Dermis blood vessel endothelial cell (primary cell): Measurements from ENCODE around the gene HAP1. TPM values are rescaled to one million over a fixed set of nuclear protein-coding genes. Genes with fewer than 3 reads are reported as not detected.
A peak's percentile ranks its signal among the peaks of the same experiment; 100 is the strongest.

Source experiments
- DNase-seq: peaks from one replicate; pipeline ENCODE4 v3.0.0; 2010
- total RNA-seq: library from RNA; depleted of rRNA; stranded (reverse); fragments of >200 nt; gene quantifications from 2 replicates; pipeline ENCODE4 v1.2.3, GENCODE V29; 2014

The HAP1 gene
- total RNA-seq, 1 donor from 2014 or later, result 0.68 TPM

- no peak for DNase-seq
These were observed 28.9 kb upstream of the HAP1 start for GRCh38 chr17:41763327-41763726.

GRCh38 chr17:41762841-41763240, 28.4 kb upstream of the HAP1 start:
- DNase-seq, result no peak

- no peak for DNase-seq
These were observed 27.9 kb upstream of the HAP1 start for GRCh38 chr17:41762391-41762790.

GRCh38 chr17:41760878-41761277, 26.4 kb upstream of the HAP1 start:
- no peak for DNase-seq

- DNase-seq, result no peak
These were observed 24.2 kb upstream of the HAP1 start for GRCh38 chr17:41758601-41759000.

GRCh38 chr17:41754066-41754465, 19.6 kb upstream of the HAP1 start:
- DNase-seq, result no peak

- no peak for DNase-seq
These were observed 16.8 kb upstream of the HAP1 start for GRCh38 chr17:41751288-41751687.

GRCh38 chr17:41750862-41751261, 16.4 kb upstream of the HAP1 start:
- no peak for DNase-seq

GRCh38 chr17:41748275-41748674, 13.8 kb upstream of the HAP1 start:
- no peak for DNase-seq

- DNase-seq, result no peak
These were observed 7.3 kb upstream of the HAP1 start for GRCh38 chr17:41741709-41742108.

GRCh38 chr17:41740506-41740905, 6.1 kb upstream of the HAP1 start:
- no peak for DNase-seq

- no peak for DNase-seq
These were observed 5.4 kb upstream of the HAP1 start for GRCh38 chr17:41739661-41740352.

GRCh38 chr17:41738801-41739112, 4.3 kb upstream of the HAP1 start:
- no peak for DNase-seq

- peak; percentile 87 for DNase-seq
These were observed 3.8 kb upstream of the HAP1 start for GRCh38 chr17:41738077-41738800.

GRCh38 chr17:41737680-41738023, 3.2 kb upstream of the HAP1 start:
- no peak for DNase-seq

GRCh38 chr17:41736983-41737679, 2.7 kb upstream of the HAP1 start:
- no peak for DNase-seq

- no peak for DNase-seq
These were observed 1.3 kb upstream of the HAP1 start for GRCh38 chr17:41735744-41736143.

GRCh38 chr17:41734949-41735313, 488 bp upstream of the HAP1 start:
- no peak for DNase-seq

- DNase-seq, result no peak
These were observed 900 bp downstream of the HAP1 start for GRCh38 chr17:41733348-41734138.

GRCh38 chr17:41731836-41732235, 2.6 kb downstream of the HAP1 start:
- no peak for DNase-seq

GRCh38 chr17:41730479-41730878, 4.0 kb downstream of the HAP1 start:
- DNase-seq, result no peak

- no peak for DNase-seq
These were observed 6.4 kb downstream of the HAP1 start for GRCh38 chr17:41728056-41728455.

GRCh38 chr17:41725134-41725533, 9.3 kb downstream of the HAP1 start:
- DNase-seq, result no peak
